GOT3 (cell line): ENCODE measurements around the gene SEPTIN1.
"Not testable (repeated sequence)": the region's sequence is repeated elsewhere in the genome, so short reads cannot be mapped to it uniquely, and the experiment has no call there.

Experiments used
- DNase-seq: peaks from one replicate; lab custom pipeline; 2025; ENCODE audit warnings: mixed read lengths; lab: John Stamatoyannopoulos, UW

The SEPTIN1 gene

DNA sequence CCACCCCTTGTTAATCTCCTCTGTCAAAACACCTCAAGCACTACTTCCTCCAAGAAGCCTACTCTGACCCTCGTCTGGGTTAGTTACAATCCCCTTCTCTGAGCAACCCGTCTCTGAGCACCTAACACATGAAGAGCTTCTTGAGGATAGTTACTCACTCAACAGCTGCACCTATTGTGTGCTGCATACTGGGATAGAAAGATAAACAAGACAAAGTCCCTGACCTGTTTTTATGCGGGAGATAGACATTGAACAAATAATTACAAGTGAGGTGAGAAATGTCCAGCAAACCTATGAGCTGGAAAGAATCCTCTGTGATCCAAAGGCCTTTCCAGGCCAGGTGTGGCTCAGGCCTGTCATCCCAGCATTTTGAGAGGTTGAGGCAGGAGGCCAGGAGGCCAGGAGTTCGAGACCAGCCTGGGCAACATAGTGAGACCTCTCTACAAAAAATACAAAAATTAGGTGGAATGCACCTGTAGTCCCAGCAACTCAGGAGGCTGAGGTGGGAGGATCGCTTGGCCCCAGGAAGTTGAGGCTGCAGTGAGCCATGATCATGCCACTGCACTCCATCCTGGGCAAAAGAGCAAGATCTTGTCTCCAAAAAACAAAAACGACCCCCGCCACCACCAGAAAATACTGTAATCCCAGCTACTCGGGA lies 19.5 kb upstream of the SEPTIN1 start:
- no peak for DNase-seq

DNA sequence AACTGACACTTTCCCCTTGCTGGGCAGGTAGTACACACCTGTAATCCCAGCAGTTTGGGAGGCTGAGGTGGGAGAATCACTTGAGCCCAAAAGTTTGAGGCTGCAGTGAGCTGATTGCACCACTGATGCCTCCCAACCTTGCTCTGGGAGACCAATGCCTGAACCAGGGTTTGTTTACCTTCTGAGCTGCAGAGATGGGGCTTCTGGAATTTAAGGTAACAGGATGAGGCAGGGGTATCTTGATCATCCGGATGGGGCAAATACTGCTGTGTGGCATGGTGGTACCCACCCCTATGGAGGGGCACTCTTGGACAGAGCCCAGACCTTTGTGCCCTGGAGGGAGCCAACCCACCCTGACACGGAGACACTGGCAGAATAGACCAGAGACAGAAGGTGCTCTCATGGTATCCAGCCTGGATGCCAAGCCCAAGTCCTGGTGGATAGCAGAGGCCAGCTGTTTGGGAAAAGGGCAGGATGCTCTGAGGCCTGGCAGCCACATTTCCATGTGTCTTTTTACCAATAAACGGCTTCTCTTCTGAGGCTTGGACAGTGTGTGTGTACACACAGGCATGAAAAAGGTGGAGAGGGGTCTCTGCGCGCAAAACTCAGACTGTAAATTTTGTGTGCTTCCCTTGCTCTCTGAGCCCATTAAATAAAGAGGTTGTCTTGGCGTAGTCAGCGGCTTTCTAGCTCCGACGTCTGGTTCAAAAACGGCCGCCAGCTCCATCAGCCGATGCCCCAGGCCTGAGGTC lies 17.2 kb upstream of the SEPTIN1 start:
- DNase-seq = no peak

DNA sequence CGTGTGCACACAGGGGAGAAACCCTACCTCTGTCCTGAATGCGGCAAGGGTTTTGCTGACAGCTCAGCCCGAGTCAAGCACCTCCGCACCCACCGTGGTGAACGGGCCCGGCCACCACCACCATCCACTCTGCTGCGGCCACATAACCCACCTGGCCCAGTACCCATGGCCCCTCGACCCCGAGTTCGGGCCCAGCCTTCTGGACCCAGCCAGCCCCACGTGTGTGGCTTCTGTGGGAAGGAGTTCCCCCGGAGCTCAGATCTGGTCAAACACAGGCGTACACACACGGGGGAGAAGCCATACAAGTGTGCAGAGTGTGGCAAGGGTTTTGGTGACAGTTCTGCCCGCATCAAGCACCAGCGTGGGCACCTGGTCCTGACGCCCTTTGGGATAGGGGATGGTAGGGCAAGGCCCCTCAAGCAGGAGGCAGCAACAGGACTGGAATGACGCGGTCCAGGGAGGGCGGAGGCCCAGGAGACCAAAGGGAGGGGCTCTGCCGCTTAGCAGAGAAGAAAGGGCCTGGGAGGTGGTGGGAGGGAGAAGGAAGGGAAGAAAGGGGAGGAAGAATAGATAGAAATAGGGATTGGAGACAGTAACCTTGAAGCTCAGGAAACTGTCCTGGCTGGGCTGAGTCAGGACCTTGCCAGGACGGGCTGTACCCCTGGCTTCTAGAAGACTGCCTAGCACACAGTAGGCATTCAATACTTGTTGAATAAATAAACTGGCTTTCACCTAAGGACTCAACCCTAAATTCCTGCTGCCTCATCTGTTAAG lies 16.5 kb upstream of the SEPTIN1 start:
- no peak for DNase-seq

- no peak for DNase-seq
Measured at GRCh38 chr16:30397776-30398660, 15.7 kb upstream of the SEPTIN1 start.

GRCh38 chr16:30397056-30397455 lies 14.7 kb upstream of the SEPTIN1 start:
- no peak for DNase-seq

GRCh38 chr16:30396627-30397026 lies 14.3 kb upstream of the SEPTIN1 start:
- not testable (repeated sequence) for DNase-seq

- no peak for DNase-seq
Measured at GRCh38 chr16:30395992-30396585, 13.7 kb upstream of the SEPTIN1 start.

GRCh38 chr16:30395155-30395991 lies 13.0 kb upstream of the SEPTIN1 start, which contains the start of gene ZNF48:
TSS of gene ZNF48 (plus strand) at chr16:30395420. CDS start at chr16:30395795, 375 bp downstream.
- DNase-seq = peak; percentile 23

- DNase-seq = no peak
Measured at GRCh38 chr16:30394592-30395154, 12.3 kb upstream of the SEPTIN1 start.

GRCh38 chr16:30383521-30383920 lies 1.2 kb upstream of the SEPTIN1 start:
- no peak for DNase-seq

- DNase-seq = no peak
Measured at GRCh38 chr16:30381291-30382041, 895 bp downstream of the SEPTIN1 start.

GRCh38 chr16:30380803-30381208 lies 1.6 kb downstream of the SEPTIN1 start:
- no peak for DNase-seq

DNA sequence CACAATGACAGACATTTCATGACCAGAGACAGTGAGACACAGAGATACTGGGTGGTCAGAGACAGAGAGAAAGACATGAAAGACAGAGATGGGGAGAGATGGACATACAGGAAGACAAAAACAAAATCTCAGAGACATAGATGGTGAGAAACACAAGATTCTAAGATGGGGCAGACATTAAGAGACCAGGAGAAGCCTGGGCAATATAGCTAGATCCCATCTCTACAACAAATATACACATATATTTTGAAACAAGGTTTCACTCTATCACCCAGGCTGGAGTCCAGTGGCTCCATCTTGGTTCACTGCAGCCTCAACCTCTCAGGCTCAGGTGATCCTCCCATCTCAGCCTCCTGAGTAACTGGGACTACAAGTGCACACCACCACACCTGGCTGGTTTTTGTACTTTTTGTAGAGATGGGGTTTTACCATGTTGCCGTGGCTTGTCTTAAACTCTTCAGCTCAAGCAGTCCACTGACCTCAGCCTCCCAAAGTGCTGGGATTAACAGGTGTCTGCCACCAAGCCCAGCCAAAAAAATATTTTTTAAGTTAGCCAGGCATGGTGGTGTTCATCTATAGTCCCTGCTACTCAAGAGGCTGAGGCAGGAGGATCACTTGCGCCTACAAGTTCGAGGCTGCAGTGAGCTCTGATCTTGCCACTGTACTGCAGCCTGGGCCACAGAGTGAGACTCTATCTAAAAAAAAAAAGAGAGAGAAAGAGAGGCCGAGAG lies 2.1 kb downstream of the SEPTIN1 start:
- DNase-seq = no peak

- no peak for DNase-seq
Measured at GRCh38 chr16:30379158-30379783, 3.1 kb downstream of the SEPTIN1 start.

DNA sequence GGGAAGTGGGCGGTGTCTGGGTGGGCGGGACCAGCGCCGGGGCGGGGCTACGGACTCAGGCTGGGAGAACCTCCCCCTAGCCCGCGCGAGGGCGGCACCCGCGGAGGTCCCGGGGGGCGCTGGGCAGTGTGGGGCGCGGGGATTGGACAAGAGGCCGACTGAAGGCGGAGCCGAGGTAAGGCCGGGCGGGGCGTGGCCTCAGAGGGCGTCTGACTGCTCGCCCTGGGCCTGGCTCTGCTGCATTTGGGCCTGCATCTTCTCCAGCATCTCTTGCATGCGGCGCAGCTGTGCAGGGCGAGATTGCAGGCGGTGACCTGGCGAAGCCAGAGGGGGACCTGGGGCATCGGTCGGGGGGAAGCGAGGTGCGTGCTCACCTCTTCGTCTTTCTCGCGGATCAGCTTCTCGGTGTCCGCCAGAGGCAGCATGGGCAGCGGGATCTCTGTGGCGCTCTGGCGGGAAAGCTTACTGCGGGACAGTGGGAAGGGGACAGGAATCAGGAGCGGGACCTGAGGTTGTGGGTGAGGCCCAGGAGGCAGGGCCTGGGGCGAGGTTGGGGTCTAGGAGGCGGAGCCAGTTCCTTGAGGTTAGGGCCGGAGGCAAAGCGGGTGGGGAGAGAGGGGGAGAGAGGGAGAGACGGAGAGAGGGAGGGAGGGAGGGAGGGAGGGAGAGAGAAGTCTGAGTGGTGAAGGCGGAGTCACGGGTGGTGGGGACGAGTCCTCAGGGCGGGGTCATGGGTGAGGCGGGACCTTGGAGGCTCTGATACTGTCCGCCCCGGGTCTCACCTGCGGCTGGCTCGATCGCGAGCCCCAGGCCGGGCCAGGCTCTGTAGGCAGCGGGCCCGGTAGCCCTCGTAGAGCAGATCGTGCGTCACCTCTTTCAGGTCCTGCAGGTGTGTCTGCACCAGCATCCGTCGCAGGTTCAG lies 3.9 kb downstream of the SEPTIN1 start:
- peak; percentile 97 for DNase-seq

DNA sequence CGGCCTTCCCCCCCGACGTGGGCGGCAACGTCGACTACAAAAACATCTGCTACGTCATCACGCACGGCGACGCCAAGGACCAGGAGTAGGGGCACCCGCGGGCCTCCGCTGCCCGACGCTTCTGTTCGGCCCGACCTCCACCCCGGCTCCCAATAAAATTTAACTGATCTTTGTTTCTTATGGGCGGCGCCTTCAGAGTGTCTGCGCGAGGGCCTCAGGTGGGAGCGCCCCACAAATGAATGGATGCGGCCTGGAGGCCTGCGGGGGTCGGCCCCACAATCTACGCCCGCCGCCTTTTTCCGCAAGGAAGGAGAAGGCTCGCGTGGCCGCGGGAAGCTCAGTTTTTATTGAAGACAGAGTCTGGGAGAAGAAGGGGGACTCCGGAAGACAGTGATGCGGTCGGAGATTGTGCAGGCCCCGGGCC lies 4.5 kb downstream of the SEPTIN1 start:
- DNase-seq = peak; percentile 54
